ENCODE data around the gene UBE3B.

DNA sequence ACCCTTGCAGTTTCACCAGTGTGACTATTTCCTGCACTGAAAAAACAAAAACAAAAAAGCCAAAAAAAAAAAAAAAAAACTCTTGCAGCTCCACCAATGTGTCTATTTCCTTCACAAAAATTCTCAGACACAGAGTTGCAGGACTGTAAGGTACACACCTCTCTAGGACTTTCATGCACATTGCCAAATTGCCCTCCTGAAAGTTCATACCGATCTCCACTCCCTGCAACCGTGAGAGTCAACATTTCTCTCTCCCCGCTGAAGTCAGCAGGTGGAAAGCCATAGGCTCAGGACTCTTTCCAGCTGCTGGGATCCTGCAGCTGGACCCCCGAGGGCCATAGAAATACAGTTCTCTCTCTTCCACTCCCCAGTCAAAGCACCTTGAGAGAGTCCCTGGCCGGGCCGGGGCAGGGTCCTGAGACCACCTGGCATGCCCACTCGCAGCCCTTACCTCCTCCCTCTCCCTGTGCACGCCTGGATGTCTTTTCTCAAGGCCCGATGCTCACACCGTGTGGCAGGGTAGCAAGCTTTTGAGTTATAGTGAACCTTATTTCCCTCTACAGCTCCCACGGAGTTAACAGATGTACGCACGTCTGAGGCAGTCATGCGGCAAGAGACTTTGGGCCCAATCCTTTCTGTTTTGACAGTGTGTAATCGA, 72.3 kb downstream of the UBE3B start:
- TF ChIP-seq, protein P1, sequence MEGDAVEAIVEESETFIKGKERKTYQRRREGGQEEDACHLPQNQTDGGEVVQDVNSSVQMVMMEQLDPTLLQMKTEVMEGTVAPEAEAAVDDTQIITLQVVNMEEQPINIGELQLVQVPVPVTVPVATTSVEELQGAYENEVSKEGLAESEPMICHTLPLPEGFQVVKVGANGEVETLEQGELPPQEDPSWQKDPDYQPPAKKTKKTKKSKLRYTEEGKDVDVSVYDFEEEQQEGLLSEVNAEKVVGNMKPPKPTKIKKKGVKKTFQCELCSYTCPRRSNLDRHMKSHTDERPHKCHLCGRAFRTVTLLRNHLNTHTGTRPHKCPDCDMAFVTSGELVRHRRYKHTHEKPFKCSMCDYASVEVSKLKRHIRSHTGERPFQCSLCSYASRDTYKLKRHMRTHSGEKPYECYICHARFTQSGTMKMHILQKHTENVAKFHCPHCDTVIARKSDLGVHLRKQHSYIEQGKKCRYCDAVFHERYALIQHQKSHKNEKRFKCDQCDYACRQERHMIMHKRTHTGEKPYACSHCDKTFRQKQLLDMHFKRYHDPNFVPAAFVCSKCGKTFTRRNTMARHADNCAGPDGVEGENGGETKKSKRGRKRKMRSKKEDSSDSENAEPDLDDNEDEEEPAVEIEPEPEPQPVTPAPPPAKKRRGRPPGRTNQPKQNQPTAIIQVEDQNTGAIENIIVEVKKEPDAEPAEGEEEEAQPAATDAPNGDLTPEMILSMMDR (IDR thresholded peaks at IDR 0.05) = no peak
- TF ChIP-seq POLR2A (IDR thresholded peaks at IDR 0.05) (no peak), POLR2AphosphoS5 (IDR thresholded peaks at IDR 0.05) (no peak)
